Spleen (tissue), 11 donors: ENCODE results near the gene IL31RA. TPM values are rescaled to one million over a fixed set of nuclear protein-coding genes. Genes with fewer than 3 reads are reported as not detected.

Experiments
- DNase-seq: peaks from one replicate; pipeline ENCODE4 v3.0.0-alpha.2; 2020
- H3K27ac ChIP-seq, 8 donors: fragments of 200-600 bp; sonication (generic) in 7 of 8; 1 replicate in 4 of 8; 2 replicates in 4 of 8; pipeline versions ENCODE4 v1.5.0 to v1.8.0; 2016 to 2021; ENCODE audit warnings: inconsistent platforms in 4 of 8, mild to moderate bottlenecking in 4 of 8, moderate library complexity in 1 of 8
- H3K27me3 ChIP-seq, 7 donors: fragments of 200-600 bp; sonication (generic) in 6 of 7; replicated peaks in 1 of 7; 1 replicate in 4 of 7; 2 replicates in 3 of 7; pipeline versions ENCODE4 v1.5.0 to v1.8.0; 2016 to 2021; ENCODE audit warnings: inconsistent platforms in 3 of 7, mild to moderate bottlenecking in 1 of 7
- H3K36me3 ChIP-seq, 6 donors: fragments of 200-600 bp; sonication (generic) in 5 of 6; 1 replicate in 4 of 6; 2 replicates in 2 of 6; pipeline versions ENCODE4 v1.5.0 to v1.8.0; 2016 to 2021; ENCODE audit warnings: inconsistent platforms in 2 of 6
- H3K4me1 ChIP-seq, 6 donors: fragments of 200-600 bp; sonication (generic) in 5 of 6; 1 replicate in 3 of 6; 2 replicates in 3 of 6; pipeline versions ENCODE4 v1.5.0 to v1.8.0; 2016 to 2021; ENCODE audit warnings: inconsistent platforms in 3 of 6
- H3K4me3 ChIP-seq, 8 donors: fragments of 200-600 bp; sonication (generic) in 7 of 8; 1 replicate in 4 of 8; 2 replicates in 4 of 8; pipeline versions ENCODE4 v1.5.0 to v1.8.0; 2016 to 2021; ENCODE audit warnings: inconsistent platforms in 4 of 8, mild to moderate bottlenecking in 4 of 8, moderate library complexity in 2 of 8
- H3K9me3 ChIP-seq, 8 donors: fragments of 200-600 bp; sonication (generic) in 7 of 8; 1 replicate in 4 of 8; 2 replicates in 4 of 8; pipeline versions ENCODE4 v1.5.0 to v1.8.0; 2016 to 2021; ENCODE audit warnings: inconsistent platforms in 4 of 8
- POLR2A ChIP-seq, 3 donors: fragments of 450-650 bp; IDR thresholded peaks; one replicate each; pipeline ENCODE4 v1.5.1; 2017; ENCODE audit warnings: antibody characterized with exemption in 3 of 3, mild to moderate bottlenecking in 1 of 3
- POLR2AphosphoS5 ChIP-seq, 3 donors: sonication (generic); formaldehyde crosslinking; IDR thresholded peaks; one replicate each; pipeline ENCODE4 v1.5.1; 2017; ENCODE audit warnings: antibody characterized with exemption in 3 of 3
- WGBS, 5 donors: extraction: QIAGEN DNeasy Blood & Tissue Kit in 3 of 5; methylation state at CpG; one replicate each; pipeline versions ENCODE4 v1.1.5 to v1.1.7; 2013 to 2018; 5-methylcytosine and 5-hydroxymethylcytosine counted together
- intact Hi-C: fragments of 100-400 bp; cut with DNase I; formaldehyde crosslinking; loops from one replicate; pipeline ENCODE4 v1.15.0; 2023; ENCODE audit warnings: low total_unique reads
- polyA plus RNA-seq, 3 donors: library from polyadenylated mRNA; stranded (reverse); fragments of 200-250 nt; gene quantifications; one replicate each; pipeline ENCODE4 v1.2.1, GENCODE V29; 2013
- total RNA-seq, 7 donors: library from RNA; depleted of rRNA in 3 of 7; stranded (reverse); fragments of >200 nt in 3 of 7; fragmentation: NEBNext Ultra II Directional in 4 of 7; extraction: Animal tissue kit (Norgen Biotek cat#: 25700) in 4 of 7; gene quantifications; one replicate each; pipeline versions ENCODE4 v1.1.0 to v1.2.1, GENCODE V29; 2016 to 2021
- TF ChIP-seq, protein P1 (sequence below), 11 experiments: fragments of 200-600 bp in 7 of 11; fragments of 450-650 bp in 4 of 11; sonication (generic) in 4 of 11; IDR thresholded peaks in 8 of 11; conservative IDR thresholded peaks in 3 of 11; 1 replicate in 7 of 11; 2 replicates in 4 of 11; pipeline versions ENCODE4 v1.4.0 to v1.8.0; 2016 to 2021; ENCODE audit warnings: antibody characterized with exemption in 11 of 11, inconsistent platforms in 4 of 11, mild to moderate bottlenecking in 1 of 11
- donor health status: healthy with polysubstance abuse.
- donor health status: DM: no; HTN: no; CAD: no; lungs with moderate emphysema.
- donor health status: DM: no; HTN: no; CAD: no.
- donor health status: Bipolar disorder and iron deficiency.
- donor health status: healthy.
- donor health status: DM: no; HTN: no; CAD: no.
- donor health status: DM: yes; HTN: yes; CAD: no.

Gene IL31RA
- total and polyA plus RNA-seq, 10 donors = 0.02 to 0.20 (median 0.03) TPM; not detected in 7

- intact Hi-C loops = no loop called here
- WGBS, 5 donors = 86 to 95% (median 93%) methylated on average over 4 of the region's 4 CpGs
- TF ChIP-seq POLR2A (IDR thresholded peaks at IDR 0.05) = no peak
- TF ChIP-seq POLR2AphosphoS5 (IDR thresholded peaks at IDR 0.05) = no peak
- TF ChIP-seq, protein P1, sequence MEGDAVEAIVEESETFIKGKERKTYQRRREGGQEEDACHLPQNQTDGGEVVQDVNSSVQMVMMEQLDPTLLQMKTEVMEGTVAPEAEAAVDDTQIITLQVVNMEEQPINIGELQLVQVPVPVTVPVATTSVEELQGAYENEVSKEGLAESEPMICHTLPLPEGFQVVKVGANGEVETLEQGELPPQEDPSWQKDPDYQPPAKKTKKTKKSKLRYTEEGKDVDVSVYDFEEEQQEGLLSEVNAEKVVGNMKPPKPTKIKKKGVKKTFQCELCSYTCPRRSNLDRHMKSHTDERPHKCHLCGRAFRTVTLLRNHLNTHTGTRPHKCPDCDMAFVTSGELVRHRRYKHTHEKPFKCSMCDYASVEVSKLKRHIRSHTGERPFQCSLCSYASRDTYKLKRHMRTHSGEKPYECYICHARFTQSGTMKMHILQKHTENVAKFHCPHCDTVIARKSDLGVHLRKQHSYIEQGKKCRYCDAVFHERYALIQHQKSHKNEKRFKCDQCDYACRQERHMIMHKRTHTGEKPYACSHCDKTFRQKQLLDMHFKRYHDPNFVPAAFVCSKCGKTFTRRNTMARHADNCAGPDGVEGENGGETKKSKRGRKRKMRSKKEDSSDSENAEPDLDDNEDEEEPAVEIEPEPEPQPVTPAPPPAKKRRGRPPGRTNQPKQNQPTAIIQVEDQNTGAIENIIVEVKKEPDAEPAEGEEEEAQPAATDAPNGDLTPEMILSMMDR (IDR thresholded peaks at IDR 0.05 in 8 of 11, conservative IDR thresholded peaks at IDR 0.05 in 3 of 11) = no peak
- DNase-seq = no peak
- Histone ChIP-seq H3K9me3 (no peaks in the 10 kb centered on the region), H3K27me3 (no peaks in the 10 kb centered on the region), H3K36me3 (no peaks in the 10 kb centered on the region), H3K4me1 (no peaks in the 10 kb centered on the region), H3K27ac (no peak overlapping the region), H3K4me3 (no peak overlapping the region)
Measured at GRCh38 chr5:55869847-55870246, 18.7 kb downstream of the IL31RA start.

DNA sequence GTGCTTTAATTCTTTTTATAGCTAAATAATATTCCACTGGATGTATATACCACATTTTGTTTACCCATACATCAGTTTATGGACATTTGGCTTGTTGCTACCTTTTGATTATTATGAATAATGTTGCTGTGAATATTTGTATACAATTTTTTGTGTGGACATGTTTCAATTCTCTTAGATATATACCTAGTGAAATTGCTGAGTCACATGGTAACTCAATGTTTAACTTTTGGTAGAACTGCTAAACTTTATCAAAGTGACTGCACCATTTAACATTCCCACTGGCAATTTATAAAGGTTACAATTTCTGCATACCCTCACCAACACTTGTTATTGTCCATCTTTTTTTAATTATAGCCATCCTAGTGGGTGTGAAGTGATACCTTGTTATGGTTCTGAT, 22.1 kb downstream of the IL31RA start:
- TF ChIP-seq POLR2A (IDR thresholded peaks at IDR 0.05) = no peak
- no peak for TF ChIP-seq POLR2AphosphoS5 (IDR thresholded peaks at IDR 0.05)
- TF ChIP-seq, protein P1 (IDR thresholded peaks at IDR 0.05 in 8 of 11, conservative IDR thresholded peaks at IDR 0.05 in 3 of 11) = no peak
- H3K27ac ChIP-seq = no peak overlapping the region
- intact Hi-C loops = no loop called here
- H3K9me3 ChIP-seq = no peaks in the 10 kb centered on the region
- no peak overlapping the region for H3K4me3 ChIP-seq
- no peaks in the 10 kb centered on the region for H3K4me1 ChIP-seq
- no peaks in the 10 kb centered on the region for H3K27me3 ChIP-seq
- no peaks in the 10 kb centered on the region for H3K36me3 ChIP-seq
- DNase-seq = no peak

- TF ChIP-seq, protein P1 (IDR thresholded peaks at IDR 0.05 in 8 of 11, conservative IDR thresholded peaks at IDR 0.05 in 3 of 11) = no peak
- TF ChIP-seq POLR2AphosphoS5 (IDR thresholded peaks at IDR 0.05) (no peak), POLR2A (IDR thresholded peaks at IDR 0.05) (no peak)
Measured at GRCh38 chr5:55877655-55878054, 26.5 kb downstream of the IL31RA start.

DNA sequence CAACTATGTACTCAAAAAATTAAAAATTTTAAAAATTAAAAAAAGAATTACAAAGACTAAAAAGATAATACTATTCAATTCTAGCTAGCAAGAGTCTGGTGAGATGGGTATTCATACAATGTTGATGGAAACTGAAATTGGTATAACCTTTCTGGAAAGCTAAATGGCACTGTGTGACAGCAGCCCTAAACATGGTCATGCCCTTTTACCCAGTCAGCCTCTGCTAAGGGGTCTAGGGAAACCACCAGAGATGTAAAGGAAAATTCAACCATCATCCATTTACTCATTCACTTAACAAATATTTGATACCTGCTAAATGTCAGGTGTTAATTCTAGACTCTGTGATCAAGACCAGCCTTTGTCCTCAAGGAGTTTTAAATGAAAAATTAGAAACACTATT, 29.3 kb downstream of the IL31RA start:
- intact Hi-C loops = no loop called here
- H3K36me3 ChIP-seq = no peaks in the 10 kb centered on the region
- H3K4me1 ChIP-seq = no peaks in the 10 kb centered on the region
- no peaks in the 10 kb centered on the region for H3K9me3 ChIP-seq
- H3K27ac ChIP-seq = no peak overlapping the region
- H3K4me3 ChIP-seq = no peak overlapping the region
- TF ChIP-seq, protein P1 (IDR thresholded peaks at IDR 0.05 in 8 of 11, conservative IDR thresholded peaks at IDR 0.05 in 3 of 11) = no peak
- TF ChIP-seq POLR2AphosphoS5 (IDR thresholded peaks at IDR 0.05) (no peak), POLR2A (IDR thresholded peaks at IDR 0.05) (no peak)
- H3K27me3 ChIP-seq = no peaks in the 10 kb centered on the region
- no peak for DNase-seq

More at GRCh38 chr5:55877655-55878054, 26.5 kb downstream of the IL31RA start:
- no peak overlapping the region for H3K27ac ChIP-seq
- H3K27me3 ChIP-seq = no peaks in the 10 kb centered on the region
- no peaks in the 10 kb centered on the region for H3K36me3 ChIP-seq
- no peak for DNase-seq
- no peak overlapping the region for H3K4me3 ChIP-seq
- no peaks in the 10 kb centered on the region for H3K9me3 ChIP-seq
- intact Hi-C loops = no loop called here
- H3K4me1 ChIP-seq = no peaks in the 10 kb centered on the region
